ENCODE data around the gene CDCA4. TPM values are rescaled to one million over a fixed set of nuclear protein-coding genes. Genes with fewer than 3 reads are reported as not detected.

Gene CDCA4
- total and polyA plus RNA-seq, 4 experiments from 2014 or later: 17.1 to 20.9 (median 18.9) TPM

DNA sequence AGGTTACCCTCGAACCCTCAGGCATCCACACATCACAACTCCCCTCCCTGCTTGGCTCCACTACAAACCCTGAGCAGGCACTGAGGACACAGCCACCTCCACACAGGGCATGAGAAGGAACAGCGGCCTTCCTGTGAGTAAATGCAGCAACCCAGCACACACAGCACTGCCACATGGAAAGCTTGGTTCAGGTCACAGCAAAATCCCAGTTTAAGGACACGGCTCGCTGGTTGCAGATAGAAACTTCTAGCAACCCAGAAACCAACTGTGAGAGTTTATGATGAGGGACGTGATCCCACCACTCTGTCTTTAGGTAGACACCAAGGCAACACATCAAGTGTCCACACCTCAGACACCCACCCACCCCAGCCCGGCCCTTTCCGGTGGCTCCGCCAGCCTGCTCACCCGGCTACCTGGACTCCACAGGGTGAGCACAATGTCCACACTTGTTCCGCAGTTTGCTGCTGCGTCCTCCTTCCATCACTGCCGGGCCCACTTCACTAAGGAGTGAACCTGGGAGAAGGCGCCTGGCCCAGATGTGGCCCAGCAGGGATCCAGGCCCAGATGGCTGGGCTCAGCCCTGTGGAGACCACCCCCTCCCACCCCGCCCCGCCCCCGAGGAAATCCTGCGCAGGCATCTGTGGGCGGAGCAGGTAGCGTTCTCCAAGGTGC is 13.2 kb downstream of the CDCA4 start:
- Histone ChIP-seq H3K4me1 (ENCODE audit: insufficient read depth, low read length) (peaks cover 4% of the 10 kb centered on the region), H3K27me3 (ENCODE audit: insufficient read depth, low read length) (no peaks in the 10 kb centered on the region), H3K4me3 (ENCODE audit: low read length in 2 of 2) (no peak overlapping the region), H3K36me3 (ENCODE audit: insufficient read depth, low read length) (peaks cover 36% of the 10 kb centered on the region), H3K27ac (ENCODE audit: low read depth, low read length) (no peak overlapping the region), H3K9me3 (ENCODE audit: control insufficient read depth in 1 of 2, low read length in 2 of 2) (no peaks in the 10 kb centered on the region)
- no peak for DNase-seq
- ChIA-PET POLR2A (ENCODE audit: partially characterized antibody) (no interaction called here), CTCF (ENCODE audit: partially characterized antibody) (no interaction called here)
- intact Hi-C loops (cut with micrococcal nuclease): no loop called here
- Mint-ChIP-seq H3K4me1 (peaks cover 7 to 10% (median 9%) of the 10 kb centered on the region in 4 donors), H3K9me3 (no peaks in the 10 kb centered on the region), H3K27me3 (no peaks in the 10 kb centered on the region), H3K4me3 (no peak overlapping the region), H3K36me3 (peaks cover 8 to 38% of the 10 kb centered on the region in 2 donors), H3K27ac (no peak overlapping the region)

DNA sequence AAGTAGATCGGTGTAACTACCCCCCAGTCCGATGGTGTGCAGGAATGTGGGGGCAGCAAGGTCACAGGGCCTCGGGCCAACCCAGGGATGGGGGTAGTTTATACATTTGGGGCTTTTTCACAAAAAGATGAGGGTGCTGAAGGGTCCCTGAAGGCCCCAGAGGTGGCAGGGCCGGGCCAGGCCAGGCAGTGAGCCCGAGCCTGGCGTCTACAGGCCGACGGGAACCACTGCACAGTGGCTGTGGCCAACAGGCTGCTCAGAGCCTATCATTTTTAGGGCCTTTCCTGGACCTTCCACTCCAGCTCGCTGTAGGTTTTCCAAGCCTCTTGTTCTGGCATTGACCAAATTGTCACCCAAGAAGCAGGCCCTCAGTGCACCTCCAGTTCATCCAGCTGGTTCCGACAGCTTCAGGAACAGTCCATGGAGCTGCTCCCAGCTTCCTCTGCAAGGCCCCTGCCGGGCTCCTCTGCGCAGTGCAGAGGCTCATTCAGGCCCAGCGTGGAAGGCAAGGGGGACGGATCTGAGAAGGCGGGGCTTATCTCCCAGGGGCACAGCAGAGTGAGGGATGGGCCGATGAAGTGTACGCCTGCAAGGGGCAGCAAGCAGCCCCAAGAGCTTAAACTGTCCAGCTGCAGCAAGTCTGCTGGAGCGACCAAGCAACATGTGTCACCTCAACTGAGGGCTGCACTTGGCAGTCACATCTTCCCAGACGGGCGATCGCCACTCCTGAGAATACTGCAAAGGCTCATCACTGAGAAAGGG is 13.9 kb downstream of the CDCA4 start:
- intact Hi-C loops (cut with micrococcal nuclease): no loop called here
- DNase-seq: no peak
- Mint-ChIP-seq H3K9me3 (no peaks in the 10 kb centered on the region), H3K4me1 (peaks cover 2 to 4% (median 4%) of the 10 kb centered on the region in 4 donors), H3K36me3 (peaks cover 8 to 31% of the 10 kb centered on the region in 2 donors), H3K4me3 (no peak overlapping the region), H3K27ac (peak overlapping the region in 1 of 7 donors; percentile 31), H3K27me3 (no peaks in the 10 kb centered on the region)
- CTCF ChIA-PET (ENCODE audit: partially characterized antibody): interaction anchor here (1.9 kb wide), 1 partner anchor 38 kb away, joined by 9 read pairs; no protein-coding TSS in a partner anchor
- no peak overlapping the region for H3K27ac ChIP-seq (ENCODE audit: low read depth, low read length)
- H3K9me3 ChIP-seq (ENCODE audit: control insufficient read depth in 1 of 2, low read length in 2 of 2): no peaks in the 10 kb centered on the region
- POLR2A ChIA-PET (ENCODE audit: partially characterized antibody): interaction anchor here (1.5 kb wide), 1 partner anchor 14 kb away, joined by 7 read pairs; the partner anchor contains the start of gene CDCA4
- no peaks in the 10 kb centered on the region for H3K4me1 ChIP-seq (ENCODE audit: insufficient read depth, low read length)
- peaks cover 36% of the 10 kb centered on the region for H3K36me3 ChIP-seq (ENCODE audit: insufficient read depth, low read length)
- no peak overlapping the region for H3K4me3 ChIP-seq (ENCODE audit: low read length in 2 of 2)
- no peaks in the 10 kb centered on the region for H3K27me3 ChIP-seq (ENCODE audit: insufficient read depth, low read length)

DNA sequence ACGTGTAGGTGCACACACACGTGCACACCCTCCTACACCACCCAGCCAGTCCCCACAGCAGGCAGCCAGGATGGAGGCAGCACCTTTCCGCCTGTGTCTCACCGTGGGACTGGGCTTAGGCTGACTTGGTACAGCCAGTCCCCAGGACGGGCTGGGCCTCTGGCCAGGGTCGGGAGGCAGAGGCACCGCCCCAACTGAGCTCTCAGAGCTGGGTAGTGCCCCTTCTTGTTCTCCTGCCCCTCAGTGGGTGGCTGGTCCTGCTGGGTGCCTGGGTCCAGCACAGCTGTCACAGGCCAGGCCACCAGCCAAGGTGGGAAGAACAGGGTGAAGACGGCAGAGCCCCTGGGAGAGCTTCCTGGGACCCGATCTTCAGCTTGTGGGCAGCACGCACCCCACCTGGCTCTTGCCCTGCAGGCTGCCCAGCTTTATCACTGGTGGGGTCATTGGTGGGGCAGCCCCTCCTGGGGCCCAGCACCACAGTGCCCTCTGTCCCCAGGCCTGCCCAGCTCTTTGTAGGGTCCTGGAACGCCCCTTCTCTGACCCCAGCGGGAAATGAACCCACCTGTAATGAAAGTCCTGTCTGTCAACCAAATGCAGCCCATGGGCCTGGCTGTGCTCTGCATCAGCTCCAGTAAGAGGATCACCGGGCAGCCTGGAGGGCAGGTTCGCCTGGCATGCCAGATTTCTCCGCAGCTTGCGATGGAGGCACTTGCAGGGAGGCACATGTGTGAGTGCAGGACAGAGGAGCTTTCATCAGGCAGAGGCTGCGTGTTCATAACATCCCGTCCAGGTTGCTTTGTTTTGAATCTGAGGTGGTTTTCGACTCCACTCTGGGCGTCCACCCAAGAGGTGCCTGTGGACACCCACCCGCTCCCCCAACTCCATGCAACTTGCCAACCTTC is 14.7 kb downstream of the CDCA4 start:
- H3K4me3 Mint-ChIP-seq: no peak overlapping the region
- Histone ChIP-seq H3K36me3 (ENCODE audit: insufficient read depth, low read length) (peaks cover 28% of the 10 kb centered on the region), H3K9me3 (ENCODE audit: control insufficient read depth in 1 of 2, low read length in 2 of 2) (no peaks in the 10 kb centered on the region), H3K27ac (ENCODE audit: low read depth, low read length) (no peak overlapping the region), H3K4me1 (ENCODE audit: insufficient read depth, low read length) (no peaks in the 10 kb centered on the region), H3K4me3 (ENCODE audit: low read length in 2 of 2) (no peak overlapping the region), H3K27me3 (ENCODE audit: insufficient read depth, low read length) (no peaks in the 10 kb centered on the region)
- POLR2A ChIA-PET (ENCODE audit: partially characterized antibody): interaction anchor here (1.5 kb wide), 1 partner anchor 15 kb away, joined by 7 read pairs; the partner anchor contains the start of gene CDCA4
- no peak for DNase-seq
- intact Hi-C loops (cut with micrococcal nuclease): no loop called here
- peaks cover 0 to 3% (median 1%) of the 10 kb centered on the region in 4 donors for H3K4me1 Mint-ChIP-seq
- CTCF ChIA-PET (ENCODE audit: partially characterized antibody): interaction anchor here (0.8 to 1.9 kb wide), 2 partner anchors 39 to 84 kb away, joined by 3 to 9 read pairs; no protein-coding TSS in a partner anchor
- no peaks in the 10 kb centered on the region for H3K9me3 Mint-ChIP-seq
- H3K27ac Mint-ChIP-seq: peak overlapping the region in 1 of 7 donors; percentile 6
- H3K27me3 Mint-ChIP-seq: no peaks in the 10 kb centered on the region
- peaks cover 8 to 24% of the 10 kb centered on the region in 2 donors for H3K36me3 Mint-ChIP-seq

DNA sequence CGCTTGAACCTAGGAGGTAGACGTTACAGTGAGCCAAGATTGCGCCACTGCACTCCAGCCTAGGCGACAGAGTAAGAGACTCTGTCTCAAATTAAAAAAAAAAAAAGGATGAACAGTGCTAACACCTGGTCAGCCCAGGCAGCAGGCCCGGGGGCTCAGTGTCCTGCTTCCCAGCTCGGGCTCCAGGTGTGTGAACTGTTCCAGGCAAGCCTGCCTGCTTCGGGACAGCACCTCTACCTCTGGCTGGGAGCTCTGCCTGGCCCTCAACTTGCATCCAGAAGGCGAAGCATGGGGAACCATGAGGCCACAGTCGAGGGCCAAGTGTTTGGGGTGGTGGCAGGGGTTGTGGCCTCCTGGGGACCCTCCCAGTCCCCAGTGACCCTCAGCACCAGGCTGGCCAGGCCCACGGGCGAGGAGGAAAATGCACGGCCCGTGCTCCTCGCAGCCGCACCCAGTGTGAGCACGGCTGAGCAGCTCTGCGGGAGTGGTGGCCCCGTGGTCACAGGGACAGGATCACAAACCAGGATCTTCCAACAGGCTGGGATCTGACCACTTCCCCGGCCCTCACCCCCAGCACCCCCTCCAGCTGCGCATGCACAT is 15.5 kb downstream of the CDCA4 start:
- no peaks in the 10 kb centered on the region for H3K9me3 ChIP-seq (ENCODE audit: control insufficient read depth in 1 of 2, low read length in 2 of 2)
- Mint-ChIP-seq H3K27ac (no peak overlapping the region), H3K36me3 (peaks cover 8 to 20% of the 10 kb centered on the region in 2 donors), H3K4me1 (peaks cover 0 to 3% (median 1%) of the 10 kb centered on the region in 4 donors), H3K4me3 (no peak overlapping the region), H3K9me3 (no peaks in the 10 kb centered on the region), H3K27me3 (no peaks in the 10 kb centered on the region)
- H3K27ac ChIP-seq (ENCODE audit: low read depth, low read length): no peak overlapping the region
- no peak for DNase-seq
- ChIA-PET CTCF (ENCODE audit: partially characterized antibody) (interaction anchor here (0.8 to 1.9 kb wide), 2 partner anchors 40 to 85 kb away, joined by 3 to 9 read pairs; no protein-coding TSS in a partner anchor), POLR2A (ENCODE audit: partially characterized antibody) (interaction anchor here (0.6 to 1.5 kb wide), 2 partner anchors 15 to 35 kb away, joined by 4 to 7 read pairs; partner anchors contain the start of gene CDCA4)
- H3K27me3 ChIP-seq (ENCODE audit: insufficient read depth, low read length): no peaks in the 10 kb centered on the region
- H3K36me3 ChIP-seq (ENCODE audit: insufficient read depth, low read length): peaks cover 21% of the 10 kb centered on the region
- intact Hi-C loops (cut with micrococcal nuclease): no loop called here
- no peak overlapping the region for H3K4me3 ChIP-seq (ENCODE audit: low read length in 2 of 2)
- no peaks in the 10 kb centered on the region for H3K4me1 ChIP-seq (ENCODE audit: insufficient read depth, low read length)

GRCh38 chr14:104999361-104999760 is 21.5 kb downstream of the CDCA4 start:
- ChIA-PET POLR2A (ENCODE audit: partially characterized antibody) (interaction anchor here (1.2 to 2.8 kb wide), 2 partner anchors 14 to 21 kb away, joined by 6 to 8 read pairs; partner anchors contain the start of genes CDCA4 and CLBA1), CTCF (ENCODE audit: partially characterized antibody) (interaction anchor here (0.8 to 1.2 kb wide), 3 partner anchors 46 to 91 kb away, joined by 3 read pairs; no protein-coding TSS in a partner anchor)
- intact Hi-C loops (cut with micrococcal nuclease): no loop called here
- peaks cover 0 to 1% (median 0%) of the 10 kb centered on the region in 8 donors for H3K9me3 Mint-ChIP-seq
- Histone ChIP-seq H3K4me3 (ENCODE audit: low read length in 2 of 2) (no peak overlapping the region), H3K27me3 (ENCODE audit: insufficient read depth, low read length) (no peaks in the 10 kb centered on the region), H3K4me1 (ENCODE audit: insufficient read depth, low read length) (no peaks in the 10 kb centered on the region), H3K27ac (ENCODE audit: low read depth, low read length) (no peak overlapping the region), H3K36me3 (ENCODE audit: insufficient read depth, low read length) (no peaks in the 10 kb centered on the region), H3K9me3 (ENCODE audit: control insufficient read depth in 1 of 2, low read length in 2 of 2) (no peaks in the 10 kb centered on the region)
- H3K27ac Mint-ChIP-seq: no peak overlapping the region
- no peaks in the 10 kb centered on the region for H3K36me3 Mint-ChIP-seq
- no peaks in the 10 kb centered on the region for H3K27me3 Mint-ChIP-seq
- DNase-seq: no peak
- no peak overlapping the region for H3K4me3 Mint-ChIP-seq
- peaks cover 0 to 4% (median 0%) of the 10 kb centered on the region in 4 donors for H3K4me1 Mint-ChIP-seq

GRCh38 chr14:104998801-104999200 is 22.1 kb downstream of the CDCA4 start:
- H3K27ac ChIP-seq (ENCODE audit: low read depth, low read length): no peak overlapping the region
- H3K27me3 ChIP-seq (ENCODE audit: insufficient read depth, low read length): no peaks in the 10 kb centered on the region
- H3K27me3 Mint-ChIP-seq: no peaks in the 10 kb centered on the region
- no peaks in the 10 kb centered on the region for H3K4me1 ChIP-seq (ENCODE audit: insufficient read depth, low read length)
- H3K36me3 ChIP-seq (ENCODE audit: insufficient read depth, low read length): no peaks in the 10 kb centered on the region
- no peak overlapping the region for H3K4me3 Mint-ChIP-seq
- POLR2A ChIA-PET (ENCODE audit: partially characterized antibody): interaction anchor here (0.6 to 2.8 kb wide), 3 partner anchors 14 to 32 kb away, joined by 4 to 8 read pairs (median 6); partner anchors contain the start of genes CDCA4 and CLBA1
- peaks cover 0 to 3% (median 0%) of the 10 kb centered on the region in 4 donors for H3K4me1 Mint-ChIP-seq
- no peaks in the 10 kb centered on the region for H3K9me3 ChIP-seq (ENCODE audit: control insufficient read depth in 1 of 2, low read length in 2 of 2)
- H3K4me3 ChIP-seq (ENCODE audit: low read length in 2 of 2): no peak overlapping the region
- H3K27ac Mint-ChIP-seq: no peak overlapping the region
- peaks cover 0 to 1% (median 0%) of the 10 kb centered on the region in 8 donors for H3K9me3 Mint-ChIP-seq
- no peak for DNase-seq
- intact Hi-C loops (cut with micrococcal nuclease): no loop called here
- no peaks in the 10 kb centered on the region for H3K36me3 Mint-ChIP-seq
- CTCF ChIA-PET (ENCODE audit: partially characterized antibody): interaction anchor here (1.2 kb wide), 1 partner anchor 88 kb away, joined by 3 read pairs; no protein-coding TSS in a partner anchor

Measured in CD4-positive, alpha-beta memory T cell (primary cell).